Heart left ventricle (tissue), 16 donors: ENCODE measurements around the gene ANGPTL1. TPM values are rescaled to one million over a fixed set of nuclear protein-coding genes. Genes with fewer than 3 reads are reported as not detected.

Experiments
- ATAC-seq, 4 donors: fragments of 200-7000 bp; cut with Tn5 transposase; one replicate each; pipeline ENCODE4 v1.9.1; 2020 to 2022; ENCODE audit warnings: moderate library complexity in 4 of 4, mild to moderate bottlenecking in 3 of 4, moderate number of reproducible peaks in 1 of 4
- DNase-seq, 5 donors: peaks; one replicate each; pipeline ENCODE4 v3.0.0-alpha.2; 2020
- H3K27ac ChIP-seq, 12 donors: fragments of 200-600 bp; sonication (generic) in 4 of 12; one replicate each; pipeline versions ENCODE4 v1.5.0 to v1.8.0; 2016 to 2022; ENCODE audit warnings: mild to moderate bottlenecking in 2 of 12
- H3K27me3 ChIP-seq, 9 donors: fragments of 200-600 bp; sonication (generic) in 2 of 9; one replicate each; pipeline versions ENCODE4 v1.5.1 to v1.8.0; 2016 to 2022; ENCODE audit warnings: mild to moderate bottlenecking in 3 of 9
- H3K36me3 ChIP-seq, 9 donors: fragments of 200-600 bp; sonication (generic) in 2 of 9; one replicate each; pipeline versions ENCODE4 v1.5.0 to v1.8.0; 2018 to 2022; ENCODE audit warnings: mild to moderate bottlenecking in 2 of 9
- H3K4me1 ChIP-seq, 12 donors: fragments of 200-600 bp; sonication (generic) in 4 of 12; one replicate each; pipeline versions ENCODE4 v1.5.0 to v1.8.0; 2016 to 2022; ENCODE audit warnings: mild to moderate bottlenecking in 3 of 12
- H3K4me3 ChIP-seq, 12 donors: fragments of 200-600 bp; sonication (generic) in 4 of 12; one replicate each; pipeline versions ENCODE4 v1.5.0 to v1.8.0; 2017 to 2022; ENCODE audit warnings: mild to moderate bottlenecking in 9 of 12, moderate library complexity in 4 of 12
- H3K9me3 ChIP-seq, 12 donors: fragments of 200-600 bp; sonication (generic) in 4 of 12; one replicate each; pipeline versions ENCODE4 v1.5.0 to v1.8.0; 2016 to 2022; ENCODE audit warnings: mild to moderate bottlenecking in 1 of 12
- POLR2A ChIP-seq, 2 donors: fragments of 450-650 bp; IDR thresholded peaks; one replicate each; pipeline ENCODE4 v1.6.1; 2017; ENCODE audit warnings: antibody characterized with exemption in 2 of 2, mild to moderate bottlenecking in 2 of 2, moderate library complexity in 2 of 2
- WGBS, 4 donors: extraction: QIAGEN DNeasy Blood & Tissue Kit in 2 of 4; methylation state at CpG; one replicate each; pipeline versions ENCODE4 v1.1.5 to v1.1.7; 2013 to 2018; 5-methylcytosine and 5-hydroxymethylcytosine counted together
- intact Hi-C, 10 donors: fragments of 100-400 bp; cut with DNase I; formaldehyde crosslinking; loops; one replicate each; pipeline versions ENCODE4 v1.11.1 to v1.14.2; 2022
- polyA plus RNA-seq, 2 donors: library from polyadenylated mRNA; stranded (reverse); fragments of 200-250 nt; gene quantifications; one replicate each; pipeline ENCODE4 v1.2.3, GENCODE V29; 2013
- total RNA-seq, 9 donors: library from RNA; depleted of rRNA in 2 of 9; stranded (reverse); fragments of >200 nt in 2 of 9; fragmentation: NEBNext Ultra II Directional in 3 of 9; extraction: Animal tissue kit (Norgen Biotek cat#: 25700) in 3 of 9; gene quantifications; one replicate each; pipeline versions ENCODE4 v1.1.0 to v1.2.4, GENCODE V29; 2016 to 2023
- TF ChIP-seq, protein P1 (sequence below), 12 donors: fragments of 200-600 bp; sonication (generic) in 4 of 12; IDR thresholded peaks; one replicate each; pipeline versions ENCODE4 v1.5.0 to v1.8.0; 2018 to 2022; ENCODE audit warnings: antibody characterized with exemption in 12 of 12, mild to moderate bottlenecking in 5 of 12
- donor health status: ischemic (EF 13 %, LVEDD 7.1; RV severe dilation, severe dysfunction).
- donor health status: healthy with polysubstance abuse.
- donor health status: DM: no; HTN: yes; CAD: no.
- donor health status: DM: no; HTN: no; CAD: no.
- donor health status: ischemic (EF 25% LVEDD 6.9; RV normal size, moderate dysfunction).
- donor health status: ischemic (EF 25% LVEDD 5.7; RV mildly dilated, moderate dysfunction).
- donor health status: healthy.
- donor health status: DM: yes; HTN: yes; CAD: no.
- donor health status: ischemic (EF 35%, LVEDD 5.7; RV mildly dilated, moderate dysfunction).
- donor health status: nonischemic (EF 11% LVEDD 7.7; RV severe dilation, severe dysfunction).
- donor health status: DM: yes; HTN: yes; CAD: no.
- donor health status: PGD.
- donor health status: ischemic (EF 29% LVEDD 5.4; RV normal size, mild dysfunction).
- donor health status: nonischemic (EF 23%, LVEDD 6.1; RV moderate dilation, normal function).

Gene ANGPTL1
- total and polyA plus RNA-seq, 11 donors: 5.0 to 31.1 (median 17.3) TPM

DNA sequence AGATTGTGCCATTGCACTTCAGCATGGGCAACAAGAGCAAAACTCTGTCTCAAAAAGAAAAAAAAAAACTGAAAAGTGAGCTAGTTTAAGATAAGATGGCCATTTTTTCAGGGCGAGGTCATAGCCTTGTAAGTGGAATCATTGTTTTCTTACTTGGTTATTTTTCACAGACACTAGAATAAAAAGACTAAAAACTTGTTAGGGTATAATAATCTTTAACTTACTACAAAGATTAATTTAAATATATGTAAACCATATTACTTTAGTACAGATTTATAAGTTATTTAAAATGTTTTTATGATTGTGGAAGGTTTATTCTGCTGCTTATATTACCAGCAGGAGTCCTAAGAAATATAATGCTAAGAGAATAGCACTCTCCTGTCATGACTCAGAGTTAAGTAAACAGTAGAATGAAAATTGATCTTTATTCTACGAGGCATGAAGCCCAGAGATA, 23.5 kb downstream of the ANGPTL1 start:
- no peaks in the 10 kb centered on the region for H3K27me3 ChIP-seq
- H3K4me3 ChIP-seq: no peak overlapping the region
- ATAC-seq (no peak), DNase-seq (no peak)
- no peaks in the 10 kb centered on the region for H3K9me3 ChIP-seq
- H3K27ac ChIP-seq: no peak overlapping the region
- no peaks in the 10 kb centered on the region for H3K36me3 ChIP-seq
- H3K4me1 ChIP-seq: no peaks in the 10 kb centered on the region
- WGBS, 4 donors: 67 to 83% (median 70%) methylated on average over 2 of the region's 2 CpGs
- intact Hi-C loops: no loop called here
- TF ChIP-seq, protein P1, sequence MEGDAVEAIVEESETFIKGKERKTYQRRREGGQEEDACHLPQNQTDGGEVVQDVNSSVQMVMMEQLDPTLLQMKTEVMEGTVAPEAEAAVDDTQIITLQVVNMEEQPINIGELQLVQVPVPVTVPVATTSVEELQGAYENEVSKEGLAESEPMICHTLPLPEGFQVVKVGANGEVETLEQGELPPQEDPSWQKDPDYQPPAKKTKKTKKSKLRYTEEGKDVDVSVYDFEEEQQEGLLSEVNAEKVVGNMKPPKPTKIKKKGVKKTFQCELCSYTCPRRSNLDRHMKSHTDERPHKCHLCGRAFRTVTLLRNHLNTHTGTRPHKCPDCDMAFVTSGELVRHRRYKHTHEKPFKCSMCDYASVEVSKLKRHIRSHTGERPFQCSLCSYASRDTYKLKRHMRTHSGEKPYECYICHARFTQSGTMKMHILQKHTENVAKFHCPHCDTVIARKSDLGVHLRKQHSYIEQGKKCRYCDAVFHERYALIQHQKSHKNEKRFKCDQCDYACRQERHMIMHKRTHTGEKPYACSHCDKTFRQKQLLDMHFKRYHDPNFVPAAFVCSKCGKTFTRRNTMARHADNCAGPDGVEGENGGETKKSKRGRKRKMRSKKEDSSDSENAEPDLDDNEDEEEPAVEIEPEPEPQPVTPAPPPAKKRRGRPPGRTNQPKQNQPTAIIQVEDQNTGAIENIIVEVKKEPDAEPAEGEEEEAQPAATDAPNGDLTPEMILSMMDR (IDR thresholded peaks at IDR 0.05): no peak
- TF ChIP-seq POLR2A (IDR thresholded peaks at IDR 0.05): no peak

DNA sequence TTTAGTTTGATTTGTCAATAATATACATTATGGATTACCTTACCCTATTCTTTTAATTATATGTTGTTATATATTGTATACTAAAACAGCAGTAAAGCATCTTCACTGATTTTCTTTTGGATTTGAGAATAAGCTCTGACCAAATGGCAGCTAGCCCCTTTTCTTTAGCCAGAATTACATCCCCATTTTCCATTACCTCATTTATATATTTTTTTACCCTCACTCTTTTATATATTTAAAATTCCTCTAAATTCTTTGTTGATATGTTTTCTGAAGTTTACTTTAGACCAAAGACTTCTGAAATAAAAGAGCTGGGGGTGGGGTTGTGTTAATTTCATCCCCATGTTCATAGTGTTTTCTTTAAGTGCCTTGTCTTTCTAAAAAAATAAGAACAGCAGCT, 24.6 kb downstream of the ANGPTL1 start:
- no peaks in the 10 kb centered on the region for H3K4me1 ChIP-seq
- ATAC-seq (no peak), DNase-seq (no peak)
- no peaks in the 10 kb centered on the region for H3K27me3 ChIP-seq
- no peaks in the 10 kb centered on the region for H3K36me3 ChIP-seq
- TF ChIP-seq POLR2A (IDR thresholded peaks at IDR 0.05): no peak
- TF ChIP-seq, protein P1 (IDR thresholded peaks at IDR 0.05): no peak
- H3K4me3 ChIP-seq: no peak overlapping the region
- H3K9me3 ChIP-seq: no peaks in the 10 kb centered on the region
- intact Hi-C loops: no loop called here
- H3K27ac ChIP-seq: no peak overlapping the region

DNA sequence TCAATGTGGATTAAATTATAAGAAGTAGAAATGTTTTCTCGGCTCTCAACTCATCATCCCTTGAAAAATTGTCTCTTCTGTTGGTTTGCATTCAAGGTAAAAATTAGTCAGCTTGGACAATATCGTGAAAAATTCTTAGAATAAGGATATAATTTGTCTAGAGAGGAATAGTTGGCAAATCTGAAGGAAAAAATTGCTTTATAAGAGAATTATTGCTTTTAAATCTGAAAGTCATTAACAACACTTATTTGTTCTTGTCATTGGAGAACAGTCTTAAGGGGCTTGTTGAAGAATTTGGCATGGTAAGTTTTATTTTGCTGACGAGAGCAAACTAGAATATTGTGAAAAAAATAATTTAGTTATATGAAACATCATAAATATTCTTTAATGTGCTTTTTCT, 26.4 kb downstream of the ANGPTL1 start:
- Histone ChIP-seq H3K27ac (no peak overlapping the region), H3K27me3 (no peaks in the 10 kb centered on the region)
- TF ChIP-seq, protein P1 (IDR thresholded peaks at IDR 0.05): no peak
- no peak for TF ChIP-seq POLR2A (IDR thresholded peaks at IDR 0.05)

DNA sequence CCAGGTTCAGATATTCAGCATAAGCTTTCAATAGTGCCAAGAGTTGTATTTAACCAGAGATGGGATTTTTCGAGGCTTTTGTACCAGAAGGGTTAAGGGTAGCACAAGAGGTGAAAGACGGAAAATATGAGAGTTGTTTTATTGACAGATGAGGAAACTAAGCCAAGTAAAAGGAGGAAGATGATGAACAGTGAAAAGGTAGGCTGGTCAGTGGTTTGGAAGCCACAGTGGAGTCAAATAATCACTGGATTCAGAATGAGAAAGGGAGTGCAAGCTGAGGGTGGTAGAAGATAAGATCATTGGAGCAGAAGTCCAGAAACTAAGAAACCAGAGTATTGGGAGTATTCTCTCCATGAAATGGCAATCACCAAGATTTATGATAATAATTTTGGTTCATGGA, 45.7 kb downstream of the ANGPTL1 start:
- Histone ChIP-seq H3K4me1 (no peaks in the 10 kb centered on the region), H3K36me3 (no peaks in the 10 kb centered on the region), H3K4me3 (no peak overlapping the region), H3K27ac (no peak overlapping the region), H3K9me3 (peaks cover 0 to 8% (median 0%) of the 10 kb centered on the region in 12 donors), H3K27me3 (no peaks in the 10 kb centered on the region)
- intact Hi-C loops: no loop called here
- TF ChIP-seq, protein P1 (IDR thresholded peaks at IDR 0.05): no peak
- no peak for TF ChIP-seq POLR2A (IDR thresholded peaks at IDR 0.05)
- DNase-seq (no peak), ATAC-seq (no peak)
- 91 to 96% (median 94%) methylated on average over 2 of the region's 2 CpGs for WGBS, 4 donors

More for the DNA sequence above, 26.4 kb downstream of the ANGPTL1 start:
- DNase-seq (no peak), ATAC-seq (no peak)
- 74 to 86% (median 77%) methylated on average over 3 of the region's 3 CpGs for WGBS, 4 donors
- no peaks in the 10 kb centered on the region for H3K9me3 ChIP-seq
- no peaks in the 10 kb centered on the region for H3K36me3 ChIP-seq
- intact Hi-C loops: no loop called here
- no peaks in the 10 kb centered on the region for H3K4me1 ChIP-seq
- no peak overlapping the region for H3K4me3 ChIP-seq
